ENCODE data around the gene SELENON. TPM values are rescaled to one million over a fixed set of nuclear protein-coding genes. Genes with fewer than 3 reads are reported as not detected.
A peak's percentile ranks its signal among the peaks of the same experiment; 100 is the strongest.

The SELENON gene
- total and polyA plus RNA-seq, 2 of the 8 experiments (the other 6 are each of a cell fraction or from before 2014, with no cell fraction given): 43.0 to 77.6 TPM

DNA sequence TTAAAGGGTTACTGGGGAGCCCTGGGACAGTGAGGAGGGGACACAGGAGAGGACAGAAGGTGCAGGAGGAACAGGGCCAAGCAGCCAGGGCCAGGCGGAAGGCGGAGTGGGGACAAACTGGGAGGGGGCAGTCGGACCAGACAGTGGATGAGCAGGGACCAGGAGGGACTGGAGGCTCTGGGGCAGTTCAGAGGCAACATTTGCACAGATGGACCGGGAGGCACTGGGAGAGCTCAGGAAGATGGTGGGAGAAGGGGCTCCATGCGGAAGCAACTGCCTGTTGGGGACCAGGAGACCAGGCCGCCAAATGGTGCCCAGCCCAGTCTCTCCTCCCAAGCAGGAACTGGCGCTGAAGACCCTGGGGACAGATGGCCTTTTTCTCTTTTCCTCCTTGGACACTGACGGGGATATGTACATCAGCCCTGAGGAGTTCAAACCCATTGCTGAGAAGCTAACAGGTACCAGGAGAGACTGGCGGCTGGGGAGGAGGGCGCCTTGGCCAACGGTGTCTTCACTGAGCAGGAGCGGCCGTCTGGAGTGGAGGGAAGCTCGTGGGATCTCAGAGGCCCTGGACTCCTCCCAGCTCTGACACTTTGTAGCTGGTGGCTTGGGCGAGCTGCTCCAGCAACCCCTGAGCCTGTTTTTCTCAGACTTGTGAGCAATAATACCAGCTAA lies 847 bp downstream of the SELENON start:
- Histone ChIP-seq H3K14ac (ENCODE audit: insufficient read length) (no peak overlapping the region), H2AK5ac (ENCODE audit: low read depth, low read length) (no peak overlapping the region), H2BK120ac (replicated peaks; ENCODE audit: low read depth, low read length) (no peak overlapping the region), H3K79me1 (ENCODE audit: low read depth, low read length) (no peaks in the 10 kb centered on the region; the same call in 1 of the 2 replicates), H3K9me3 (ENCODE audit: insufficient read depth in 2 of 2, low read depth in 1 of 2, low read length in 1 of 2) (no peaks in the 10 kb centered on the region), H3K4me1 (replicated peaks in 1 of 4; ENCODE audit: control insufficient read depth in 3 of 4, insufficient read depth in 4 of 4, low read length in 3 of 4) (peaks cover 7 to 14% (median 11%) of the 10 kb centered on the region in 4 experiments; a peak in 6 of 7 replicates), H2BK5ac (ENCODE audit: low read depth, low read length) (no peak overlapping the region), H3K36me3 (ENCODE audit: control insufficient read depth in 2 of 4, insufficient read depth in 4 of 4, low read length in 3 of 4) (peaks cover 0 to 4% (median 2%) of the 10 kb centered on the region in 4 experiments; a peak in 3 of 8 replicates), H3K9ac (replicated peaks in 1 of 4; ENCODE audit: extremely low read depth in 1 of 4, low read depth in 3 of 4, low read length in 3 of 4) (peak overlapping the region in 3 of 4 experiments; percentile 20 to 52 (median 45); a peak in 4 of 7 replicates), H4K8ac (ENCODE audit: extremely low read depth, insufficient read depth, low read length) (peak overlapping the region; percentile 73), H2BK20ac (ENCODE audit: low read length) (no peak overlapping the region), H2BK12ac (ENCODE audit: low read depth, low read length) (no peak overlapping the region), H3K27me3 (replicated peaks in 1 of 4; ENCODE audit: control insufficient read depth in 3 of 4, extremely low read depth in 1 of 4, insufficient read depth in 3 of 4, low read length in 3 of 4) (peaks cover 0 to 2% (median under 1%) of the 10 kb centered on the region in 4 experiments; a peak in 3 of 7 replicates), H3K79me2 (ENCODE audit: control insufficient read depth in 1 of 2, insufficient read depth in 2 of 2, low read length in 2 of 2) (no peaks in the 10 kb centered on the region), H3K4me2 (ENCODE audit: insufficient read depth in 1 of 2, low read depth in 2 of 2, low read length in 2 of 2) (peak overlapping the region; percentile 83 to 96), H2BK15ac (ENCODE audit: low read length) (no peak overlapping the region), H3K23ac (ENCODE audit: insufficient read length) (no peak overlapping the region), H4K91ac (replicated peaks; ENCODE audit: insufficient read length, low read length) (no peak overlapping the region), H4K20me1 (replicated peaks in 1 of 2; ENCODE audit: control insufficient read depth in 1 of 2, insufficient read depth in 2 of 2, low read length in 2 of 2) (peaks cover 0 to 8% of the 10 kb centered on the region in 2 experiments), H3K56ac (replicated peaks; ENCODE audit: insufficient read length, low read depth, low read length) (no peak overlapping the region), H4K5ac (ENCODE audit: insufficient read length, low read depth, low read length) (no peak overlapping the region), H3K23me2 (ENCODE audit: low read depth, low read length) (peaks cover 9% of the 10 kb centered on the region; the same call in 1 of the 2 replicates), H3K4ac (replicated peaks; ENCODE audit: insufficient read length, low read depth, low read length) (no peak overlapping the region), H3K18ac (ENCODE audit: extremely low read depth, low read length) (peak overlapping the region; percentile 83; the same call in 1 of the 2 replicates), H2AFZ (ENCODE audit: low read length) (no peak overlapping the region), H3K4me3 (ENCODE audit: extremely low read depth in 1 of 4, insufficient read depth in 2 of 4, low read depth in 3 of 4, low read length in 4 of 4) (peak overlapping the region; percentile 54 to 73 (median 60)), H3K27ac (ENCODE audit: low read depth, low read length) (no peak overlapping the region)
- WGBS, 2 experiments (ENCODE audit: extremely low coverage in 1 of 2, insufficient coverage in 1 of 2, insufficient read length in 1 of 2, insufficient replicate concordance in 2 of 2, low coverage in 1 of 2, low lambda C conversion rate in 2 of 2, missing lambda C conversion rate in 1 of 2): 77% methylated on average over 15 of the region's 15 CpGs; no CpG with 5 or more reads in 1 of the 2 experiments
- ChIA-PET POLR2A (ENCODE audit: partially characterized antibody) (interaction anchor here (1.3 to 2.0 kb wide), 6 partner anchors 9 to 231 kb away, joined by 3 to 9 read pairs (median 5); no protein-coding TSS in a partner anchor), CTCF (ENCODE audit: partially characterized antibody) (interaction anchor here (0.6 to 8.3 kb wide), 14 partner anchors 10 to 313 kb away, joined by 3 to 83 read pairs (median 4); no protein-coding TSS in a partner anchor)
- FAIRE-seq (no peak), DNase-seq (ENCODE audit: low read depth in 1 of 2, low spot score in 2 of 2) (peak in 1 of 2 experiments; percentile 65)
- TF ChIP-seq SP1 (IDR thresholded peaks at IDR 0.05; ENCODE audit: low read depth, low read length) (no peak), RBBP5 (IDR thresholded peaks at IDR 0.05; ENCODE audit: borderline replicate concordance, low read depth, low read length) (no peak), HDAC6 (IDR thresholded peaks at IDR 0.05; ENCODE audit: low read depth, low read length) (no peak), CEBPB (IDR thresholded peaks at IDR 0.05; ENCODE audit: low read depth, low read length) (no peak), BRCA1 (IDR thresholded peaks at IDR 0.05; ENCODE audit: low read depth, low read length) (no peak), CBX8 (IDR thresholded peaks at IDR 0.05; ENCODE audit: borderline replicate concordance, low read depth, low read length) (no peak), TBP (IDR thresholded peaks at IDR 0.05; ENCODE audit: low read depth, low read length) (no peak), JUND (IDR thresholded peaks at IDR 0.05; ENCODE audit: low read length) (no peak), MAX (IDR thresholded peaks at IDR 0.05) (no peak), YY1 (IDR thresholded peaks at IDR 0.05; ENCODE audit: low read depth, low read length) (no peak), MAFK (IDR thresholded peaks at IDR 0.05; ENCODE audit: low read depth, low read length) (no peak)

All from H1 (cell line).